Measurements from ENCODE around the gene ATG4D. TPM values are rescaled to one million over a fixed set of nuclear protein-coding genes. Genes with fewer than 3 reads are reported as not detected.

ATG4D gene
- total RNA-seq, 2 experiments from 2014 or later: 29.6 to 46.8 TPM

- H3K9me3 ChIP-seq (ENCODE audit: low read length): no peaks in the 10 kb centered on the region
- no peak overlapping the region for H2AFZ ChIP-seq (ENCODE audit: low read length)
- no peaks in the 10 kb centered on the region for H4K20me1 ChIP-seq (ENCODE audit: insufficient read depth, low read length)
- ChIA-PET POLR2A (no interaction called here), CTCF (ENCODE audit: unreplicated experiment) (interaction anchor here (1.1 kb wide), 1 partner anchor 10 kb away, joined by 5 read pairs; no protein-coding TSS in a partner anchor)
- intact Hi-C loops (cut with micrococcal nuclease; ENCODE audit: unreplicated experiment): loop anchor here (1.0 kb wide), 1 partner anchor 10 kb away; no protein-coding TSS in a partner anchor
- peak overlapping the region; percentile 88 for H3K27ac ChIP-seq (ENCODE audit: low read depth, low read length, poor library complexity, severe bottlenecking)
- H3K4me2 ChIP-seq (ENCODE audit: low read length): peak overlapping the region; percentile 67
- BruUV-seq (replicated peaks): no TSS peak
- TF ChIP-seq EZH2phosphoT487 (IDR thresholded peaks at IDR 0.05; ENCODE audit: borderline replicate concordance, low read depth, low read length) (no peak), CTCF (conservative IDR thresholded peaks at IDR 0.05; ENCODE audit: low read length) (no peak)
- peaks cover 38% of the 10 kb centered on the region for H3K4me1 ChIP-seq (ENCODE audit: insufficient read depth, low read length, poor library complexity, severe bottlenecking)
- H3K79me2 ChIP-seq (ENCODE audit: insufficient read depth, low read depth, low read length): no peaks in the 10 kb centered on the region; the same call in 1 of the 2 replicates
- peaks cover 93% of the 10 kb centered on the region for H3K36me3 ChIP-seq (ENCODE audit: insufficient read depth, low read length)
- H3K4me3 ChIP-seq (ENCODE audit: low read depth, low read length, poor library complexity, severe bottlenecking): no peak overlapping the region
- DNase-seq (ENCODE audit: low spot score): no peak
- no peaks in the 10 kb centered on the region for H3K9me2 ChIP-seq (ENCODE audit: insufficient read depth, low read length)
These were observed 11.3 kb downstream of the ATG4D start for GRCh38 chr19:10554760-10555609.

GRCh38 chr19:10555610-10555973, 11.9 kb downstream of the ATG4D start:
- ChIA-PET POLR2A (no interaction called here), CTCF (ENCODE audit: unreplicated experiment) (no interaction called here)
- H3K4me1 ChIP-seq (ENCODE audit: insufficient read depth, low read length, poor library complexity, severe bottlenecking): peaks cover 38% of the 10 kb centered on the region
- no peaks in the 10 kb centered on the region; the same call in 1 of the 2 replicates for H3K79me2 ChIP-seq (ENCODE audit: insufficient read depth, low read depth, low read length)
- TF ChIP-seq CTCF (conservative IDR thresholded peaks at IDR 0.05; ENCODE audit: low read length): no peak
- TF ChIP-seq EZH2phosphoT487 (IDR thresholded peaks at IDR 0.05; ENCODE audit: borderline replicate concordance, low read depth, low read length): no peak
- peak overlapping the region; percentile 88 for H3K27ac ChIP-seq (ENCODE audit: low read depth, low read length, poor library complexity, severe bottlenecking)
- H2AFZ ChIP-seq (ENCODE audit: low read length): no peak overlapping the region
- intact Hi-C loops (cut with micrococcal nuclease; ENCODE audit: unreplicated experiment): no loop called here
- H3K9me2 ChIP-seq (ENCODE audit: insufficient read depth, low read length): no peaks in the 10 kb centered on the region
- no peak overlapping the region for H3K4me3 ChIP-seq (ENCODE audit: low read depth, low read length, poor library complexity, severe bottlenecking)
- no peaks in the 10 kb centered on the region for H4K20me1 ChIP-seq (ENCODE audit: insufficient read depth, low read length)
- no TSS peak for BruUV-seq (replicated peaks)
- no peaks in the 10 kb centered on the region for H3K9me3 ChIP-seq (ENCODE audit: low read length)
- H3K4me2 ChIP-seq (ENCODE audit: low read length): no peak overlapping the region
- H3K36me3 ChIP-seq (ENCODE audit: insufficient read depth, low read length): peaks cover 93% of the 10 kb centered on the region
- no peak for DNase-seq (ENCODE audit: low spot score)

- intact Hi-C loops (cut with micrococcal nuclease; ENCODE audit: unreplicated experiment): no loop called here
- Histone ChIP-seq H3K4me2 (ENCODE audit: low read length) (no peak overlapping the region), H3K9me3 (ENCODE audit: low read length) (no peaks in the 10 kb centered on the region), H2AFZ (ENCODE audit: low read length) (no peak overlapping the region), H3K36me3 (ENCODE audit: insufficient read depth, low read length) (peaks cover 91% of the 10 kb centered on the region), H3K79me2 (ENCODE audit: insufficient read depth, low read depth, low read length) (no peaks in the 10 kb centered on the region; the same call in 1 of the 2 replicates), H3K27ac (ENCODE audit: low read depth, low read length, poor library complexity, severe bottlenecking) (no peak overlapping the region), H3K9me2 (ENCODE audit: insufficient read depth, low read length) (no peaks in the 10 kb centered on the region), H3K4me3 (ENCODE audit: low read depth, low read length, poor library complexity, severe bottlenecking) (no peak overlapping the region), H3K4me1 (ENCODE audit: insufficient read depth, low read length, poor library complexity, severe bottlenecking) (peaks cover 29% of the 10 kb centered on the region), H4K20me1 (ENCODE audit: insufficient read depth, low read length) (no peaks in the 10 kb centered on the region)
- BruUV-seq (replicated peaks): no TSS peak
- no peak for DNase-seq (ENCODE audit: low spot score)
- TF ChIP-seq CTCF (conservative IDR thresholded peaks at IDR 0.05; ENCODE audit: low read length): no peak
- no peak for TF ChIP-seq EZH2phosphoT487 (IDR thresholded peaks at IDR 0.05; ENCODE audit: borderline replicate concordance, low read depth, low read length)
- ChIA-PET POLR2A (no interaction called here), CTCF (ENCODE audit: unreplicated experiment) (no interaction called here)
These were observed 14.0 kb downstream of the ATG4D start for GRCh38 chr19:10557603-10558197.

All from OCI-LY7 (cell line).